Measurements from ENCODE around the gene PLLP.

PLLP gene

GRCh38 chr16:57284209-57284951 is at the start of gene PLLP:
TSS of gene PLLP (minus strand) at chr16:57284672. CDS start at chr16:57284540, 132 bp downstream.
- DNase-seq: no peak

- DNase-seq: no peak
Measured at GRCh38 chr16:57333402-57333801, 48.9 kb upstream of the PLLP start.

GRCh38 chr16:57331355-57331754 is 46.9 kb upstream of the PLLP start:
- DNase-seq: no peak

- DNase-seq: no peak
Measured at GRCh38 chr16:57329718-57330327, 45.4 kb upstream of the PLLP start.

- DNase-seq: no peak
Measured at GRCh38 chr16:57325458-57325857, 41.0 kb upstream of the PLLP start.

GRCh38 chr16:57324749-57325148 is 40.3 kb upstream of the PLLP start:
- DNase-seq: no peak

GRCh38 chr16:57319646-57320045 is 35.2 kb upstream of the PLLP start:
- DNase-seq: no peak

- DNase-seq: no peak
Measured at GRCh38 chr16:57318240-57318970, 33.9 kb upstream of the PLLP start.

- no peak for DNase-seq
Measured at GRCh38 chr16:57316390-57317017, 32.0 kb upstream of the PLLP start.

- no peak for DNase-seq
Measured at GRCh38 chr16:57315416-57315815, 30.9 kb upstream of the PLLP start.

- DNase-seq: no peak
Measured at GRCh38 chr16:57314161-57314785, 29.8 kb upstream of the PLLP start.

- DNase-seq: no peak
Measured at GRCh38 chr16:57313509-57313908, 29.0 kb upstream of the PLLP start.

- DNase-seq: no peak
Measured at GRCh38 chr16:57310801-57311200, 26.3 kb upstream of the PLLP start.

GRCh38 chr16:57308041-57308440 is 23.6 kb upstream of the PLLP start:
- no peak for DNase-seq

GRCh38 chr16:57307365-57307764 is 22.9 kb upstream of the PLLP start:
- DNase-seq: no peak

- no peak for DNase-seq
Measured at GRCh38 chr16:57306676-57307341, 22.3 kb upstream of the PLLP start.

GRCh38 chr16:57305159-57305811 is 20.8 kb upstream of the PLLP start:
- no peak for DNase-seq

- no peak for DNase-seq
Measured at GRCh38 chr16:57304169-57305061, 19.9 kb upstream of the PLLP start.

- DNase-seq: no peak
Measured at GRCh38 chr16:57303910-57304168, 19.4 kb upstream of the PLLP start.

GRCh38 chr16:57303021-57303909 is 18.8 kb upstream of the PLLP start:
- DNase-seq: no peak
